GM12891 (cell line): Measurements from ENCODE around the gene LAMTOR1.
"Not testable (repeated sequence)": the region's sequence is repeated elsewhere in the genome, so short reads cannot be mapped to it uniquely, and the experiment has no call there.

Source experiments
- POLR2A ChIP-seq: IDR thresholded peaks from 2 replicates; pipeline ENCODE4 v1.6.1; 2011; ENCODE audit warnings: low read depth, low read length, control low read depth
- POU2F2 ChIP-seq: IDR thresholded peaks from 2 replicates; pipeline ENCODE4 v1.6.1; 2011; ENCODE audit warnings: low read depth, mild to moderate bottlenecking, control low read depth, low read length, moderate library complexity

GRCh38 chr11:72142543-72142942, 39.4 kb upstream of the LAMTOR1 start:
- not testable (repeated sequence) for TF ChIP-seq POLR2A, POU2F2
